ENCODE data around the gene GRIN2A. TPM values are rescaled to one million over a fixed set of nuclear protein-coding genes. Genes with fewer than 3 reads are reported as not detected.

Gene GRIN2A
- polyA plus RNA-seq, 2 of the 4 experiments (the other 2 are of a cell fraction) = not detected

DNA sequence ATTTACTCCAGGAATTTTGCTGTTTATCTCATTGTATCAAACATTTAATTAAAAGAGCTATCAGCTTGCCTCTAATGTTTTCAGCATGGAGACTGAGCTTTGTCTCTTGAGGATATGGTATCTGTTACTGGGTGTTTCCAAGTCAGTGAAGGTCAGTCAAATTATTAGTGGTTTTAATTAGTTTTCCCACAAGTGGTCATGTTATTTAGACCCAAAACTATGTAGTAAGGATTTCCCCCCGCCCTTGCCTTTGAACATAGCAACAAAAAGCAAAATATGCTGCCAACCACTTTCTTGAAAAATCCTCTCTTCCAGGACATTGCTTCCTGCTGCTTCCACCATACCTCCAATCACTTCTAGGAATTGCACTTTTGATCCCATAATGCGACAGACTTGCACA is 355.6 kb downstream of the GRIN2A start:
- Histone ChIP-seq H3K4me3 (no peak overlapping the region), H3K4me1 (no peaks in the 10 kb centered on the region), H3K9me3 (no peaks in the 10 kb centered on the region), H3K4me2 (no peak overlapping the region), H3K27ac (no peak overlapping the region)
- ChIA-PET POLR2A (no interaction called here), CTCF (no interaction called here)
- TF ChIP-seq MYC (IDR thresholded peaks at IDR 0.05; ENCODE audit: borderline replicate concordance, low read length) = no peak
- no peak for TF ChIP-seq PHF8 (IDR thresholded peaks at IDR 0.05; ENCODE audit: borderline replicate concordance, low read depth)
- TF ChIP-seq, protein P1, sequence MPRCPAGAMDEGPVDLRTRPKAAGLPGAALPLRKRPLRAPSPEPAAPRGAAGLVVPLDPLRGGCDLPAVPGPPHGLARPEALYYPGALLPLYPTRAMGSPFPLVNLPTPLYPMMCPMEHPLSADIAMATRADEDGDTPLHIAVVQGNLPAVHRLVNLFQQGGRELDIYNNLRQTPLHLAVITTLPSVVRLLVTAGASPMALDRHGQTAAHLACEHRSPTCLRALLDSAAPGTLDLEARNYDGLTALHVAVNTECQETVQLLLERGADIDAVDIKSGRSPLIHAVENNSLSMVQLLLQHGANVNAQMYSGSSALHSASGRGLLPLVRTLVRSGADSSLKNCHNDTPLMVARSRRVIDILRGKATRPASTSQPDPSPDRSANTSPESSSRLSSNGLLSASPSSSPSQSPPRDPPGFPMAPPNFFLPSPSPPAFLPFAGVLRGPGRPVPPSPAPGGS (IDR thresholded peaks at IDR 0.05) = no peak
- no peak for TF ChIP-seq SREBF2 (IDR thresholded peaks at IDR 0.05)
- TF ChIP-seq RAD21 (conservative IDR thresholded peaks at IDR 0.05 in 1 of 2, IDR thresholded peaks at IDR 0.05 in 1 of 2) = no peak
- DNase-seq (ENCODE audit: low read depth in 1 of 2, low spot score in 1 of 2) (no peak), FAIRE-seq (no peak), ATAC-seq (no peak)
- 0% methylated on average over 2 of the region's 2 CpGs for WGBS (ENCODE audit: missing lambda C conversion rate)

DNA sequence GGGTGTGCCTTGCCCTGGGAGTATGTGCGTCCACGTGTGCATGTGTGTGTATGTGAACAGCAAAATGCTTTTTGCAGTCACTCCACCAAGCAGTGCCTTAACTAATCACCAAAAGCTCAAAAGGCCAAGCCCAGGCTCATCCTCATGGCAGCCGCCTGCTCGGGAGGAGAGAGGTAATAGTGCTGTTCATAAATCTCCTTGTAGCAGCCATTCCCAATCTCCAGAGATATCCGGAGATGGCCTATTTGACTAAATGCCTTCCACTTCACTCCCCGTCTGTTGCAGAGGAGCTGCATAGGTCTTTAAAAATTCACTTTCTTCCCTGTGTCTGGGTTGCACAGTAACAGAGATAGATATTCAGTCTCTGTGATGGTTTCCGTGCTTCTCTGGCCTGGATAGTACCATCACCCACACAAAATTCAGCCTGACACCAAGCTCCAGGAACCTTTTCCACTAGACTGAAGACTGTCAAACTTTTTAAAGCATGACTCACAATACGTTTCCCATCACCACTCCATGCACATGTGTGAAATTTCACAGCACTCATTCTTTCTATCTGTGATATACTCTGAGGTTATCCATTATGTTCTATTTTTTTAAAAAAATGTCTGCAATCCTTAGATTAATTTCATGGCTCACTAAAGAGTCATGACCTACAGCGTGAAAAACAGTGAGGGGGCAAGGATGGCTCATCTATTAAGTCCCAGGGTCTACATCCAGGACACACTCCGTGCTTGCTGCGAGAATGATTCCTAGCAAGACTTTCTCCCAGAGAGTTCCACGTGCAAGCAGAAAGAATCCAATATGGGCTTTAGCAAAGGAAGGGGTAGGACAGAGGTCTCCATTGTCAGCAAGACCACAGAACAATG is 357.8 kb downstream of the GRIN2A start:
- TF ChIP-seq, protein P2, sequence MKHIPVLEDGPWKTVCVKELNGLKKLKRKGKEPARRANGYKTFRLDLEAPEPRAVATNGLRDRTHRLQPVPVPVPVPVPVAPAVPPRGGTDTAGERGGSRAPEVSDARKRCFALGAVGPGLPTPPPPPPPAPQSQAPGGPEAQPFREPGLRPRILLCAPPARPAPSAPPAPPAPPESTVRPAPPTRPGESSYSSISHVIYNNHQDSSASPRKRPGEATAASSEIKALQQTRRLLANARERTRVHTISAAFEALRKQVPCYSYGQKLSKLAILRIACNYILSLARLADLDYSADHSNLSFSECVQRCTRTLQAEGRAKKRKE (CRISPR knock-in tag; IDR thresholded peaks at IDR 0.05; ENCODE audit: low read depth) = no peak
- TF ChIP-seq CBX2 (IDR thresholded peaks at IDR 0.05; ENCODE audit: borderline replicate concordance, low read depth) = no peak
- H3K27ac ChIP-seq = no peak overlapping the region
- DNase-seq (ENCODE audit: low read depth in 1 of 2, low spot score in 1 of 2) = no peak
- CTCF ChIA-PET = no interaction called here
- no peak for ATAC-seq
- no peaks in the 10 kb centered on the region for H3K9me3 ChIP-seq
- FAIRE-seq = no peak
- POLR2A ChIA-PET = no interaction called here
- H3K4me3 ChIP-seq = no peak overlapping the region
- H3K4me1 ChIP-seq = no peaks in the 10 kb centered on the region
- H3K4me2 ChIP-seq = no peak overlapping the region
- 8% methylated on average over 12 of the region's 12 CpGs for WGBS (ENCODE audit: missing lambda C conversion rate)

DNA sequence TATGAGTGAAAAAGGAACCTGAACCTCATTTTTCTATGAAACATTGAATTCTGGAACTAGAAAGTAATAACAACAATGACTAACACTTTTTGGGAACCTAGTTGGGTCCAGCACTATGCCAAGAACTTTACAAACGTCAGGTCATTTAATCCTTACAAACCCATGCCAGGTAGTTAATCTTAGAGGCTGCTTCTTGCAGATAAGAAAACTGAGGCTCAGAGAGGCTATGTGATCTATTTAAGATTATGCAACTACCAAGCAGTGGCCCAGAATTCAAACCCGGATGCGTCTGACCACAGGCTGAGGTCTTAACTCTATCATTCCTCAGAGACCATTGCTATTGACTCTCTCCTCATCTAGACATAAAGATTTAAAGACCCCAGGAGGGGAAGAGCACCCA is 358.7 kb downstream of the GRIN2A start:
- no peaks in the 10 kb centered on the region for H3K4me1 ChIP-seq
- no peak overlapping the region for H3K4me3 ChIP-seq
- H3K27ac ChIP-seq = no peak overlapping the region
- ChIA-PET CTCF (no interaction called here), POLR2A (no interaction called here)
- no peak overlapping the region for H3K4me2 ChIP-seq
- WGBS (ENCODE audit: missing lambda C conversion rate) = 1% methylated on average over 3 of the region's 3 CpGs
- FAIRE-seq (no peak), DNase-seq (ENCODE audit: low read depth in 1 of 2, low spot score in 1 of 2) (no peak), ATAC-seq (no peak)
- H3K9me3 ChIP-seq = no peaks in the 10 kb centered on the region
- TF ChIP-seq NFE2L2 (conservative IDR thresholded peaks at IDR 0.05; ENCODE audit: low read length) (no peak), ESRRA (IDR thresholded peaks at IDR 0.05; ENCODE audit: borderline replicate concordance, low read length) (no peak), KDM1A (IDR thresholded peaks at IDR 0.05; ENCODE audit: low read depth) (no peak), HEYL (CRISPR knock-in tag; IDR thresholded peaks at IDR 0.05) (no peak), NR3C1 (IDR thresholded peaks at IDR 0.05) (no peak), RCOR1 (IDR thresholded peaks at IDR 0.05; ENCODE audit: low read depth, low read length) (no peak), CHD4 (IDR thresholded peaks at IDR 0.05; ENCODE audit: borderline replicate concordance) (no peak), MYC (IDR thresholded peaks at IDR 0.05; ENCODE audit: borderline replicate concordance, low read length) (no peak), KDM5A (IDR thresholded peaks at IDR 0.05) (no peak), POLR2AphosphoS2 (conservative IDR thresholded peaks at IDR 0.05; ENCODE audit: low read length) (no peak), GATA3 (IDR thresholded peaks at IDR 0.05; ENCODE audit: borderline replicate concordance) (no peak)
- TF ChIP-seq, protein P1 (IDR thresholded peaks at IDR 0.05) = no peak
